Measurements from ENCODE around the gene MSH3. TPM values are rescaled to one million over a fixed set of nuclear protein-coding genes. Genes with fewer than 3 reads are reported as not detected.

MSH3 gene
- total RNA-seq, 1 experiment from 2014 or later = 21.9 TPM

DNA sequence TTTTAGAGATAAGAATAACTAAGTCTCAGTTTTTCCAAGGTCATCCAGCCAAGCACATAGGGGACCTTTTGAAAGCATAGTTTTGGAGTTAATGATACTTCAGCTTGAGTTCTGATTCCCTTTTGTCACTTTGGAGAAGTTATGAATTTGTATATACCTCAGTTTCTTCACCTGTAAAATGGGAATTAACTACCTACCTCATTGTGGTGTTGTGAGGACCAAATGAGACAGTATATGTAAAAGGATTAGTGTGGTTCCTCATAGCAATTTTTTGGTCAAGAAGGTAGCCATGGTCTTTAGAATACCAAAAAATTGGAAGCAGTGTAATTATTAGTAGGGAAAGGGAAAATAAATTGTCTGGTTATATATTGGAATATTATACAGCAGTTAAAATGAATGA lies 98.0 kb downstream of the MSH3 start:
- ChIA-PET CTCF (no interaction called here), POLR2A (no interaction called here)
- Mint-ChIP-seq H3K9me3 (ENCODE audit: unreplicated experiment) (peaks cover 4% of the 10 kb centered on the region), H3K4me3 (ENCODE audit: unreplicated experiment) (no peak overlapping the region), H3K27me3 (ENCODE audit: insufficient read depth, unreplicated experiment) (no peaks in the 10 kb centered on the region), H3K27ac (ENCODE audit: low read depth, unreplicated experiment) (no peak overlapping the region), H3K4me1 (ENCODE audit: insufficient read depth, unreplicated experiment) (no peaks in the 10 kb centered on the region), H3K36me3 (ENCODE audit: insufficient read depth, unreplicated experiment) (peaks cover 7% of the 10 kb centered on the region)
- BruUV-seq (replicated peaks) = no TSS peak
- TF ChIP-seq, protein P1, sequence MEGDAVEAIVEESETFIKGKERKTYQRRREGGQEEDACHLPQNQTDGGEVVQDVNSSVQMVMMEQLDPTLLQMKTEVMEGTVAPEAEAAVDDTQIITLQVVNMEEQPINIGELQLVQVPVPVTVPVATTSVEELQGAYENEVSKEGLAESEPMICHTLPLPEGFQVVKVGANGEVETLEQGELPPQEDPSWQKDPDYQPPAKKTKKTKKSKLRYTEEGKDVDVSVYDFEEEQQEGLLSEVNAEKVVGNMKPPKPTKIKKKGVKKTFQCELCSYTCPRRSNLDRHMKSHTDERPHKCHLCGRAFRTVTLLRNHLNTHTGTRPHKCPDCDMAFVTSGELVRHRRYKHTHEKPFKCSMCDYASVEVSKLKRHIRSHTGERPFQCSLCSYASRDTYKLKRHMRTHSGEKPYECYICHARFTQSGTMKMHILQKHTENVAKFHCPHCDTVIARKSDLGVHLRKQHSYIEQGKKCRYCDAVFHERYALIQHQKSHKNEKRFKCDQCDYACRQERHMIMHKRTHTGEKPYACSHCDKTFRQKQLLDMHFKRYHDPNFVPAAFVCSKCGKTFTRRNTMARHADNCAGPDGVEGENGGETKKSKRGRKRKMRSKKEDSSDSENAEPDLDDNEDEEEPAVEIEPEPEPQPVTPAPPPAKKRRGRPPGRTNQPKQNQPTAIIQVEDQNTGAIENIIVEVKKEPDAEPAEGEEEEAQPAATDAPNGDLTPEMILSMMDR (IDR thresholded peaks at IDR 0.05; ENCODE audit: unreplicated experiment) = no peak
- no peak for DNase-seq (ENCODE audit: unreplicated experiment)
- intact Hi-C loops (cut with micrococcal nuclease) = no loop called here

DNA sequence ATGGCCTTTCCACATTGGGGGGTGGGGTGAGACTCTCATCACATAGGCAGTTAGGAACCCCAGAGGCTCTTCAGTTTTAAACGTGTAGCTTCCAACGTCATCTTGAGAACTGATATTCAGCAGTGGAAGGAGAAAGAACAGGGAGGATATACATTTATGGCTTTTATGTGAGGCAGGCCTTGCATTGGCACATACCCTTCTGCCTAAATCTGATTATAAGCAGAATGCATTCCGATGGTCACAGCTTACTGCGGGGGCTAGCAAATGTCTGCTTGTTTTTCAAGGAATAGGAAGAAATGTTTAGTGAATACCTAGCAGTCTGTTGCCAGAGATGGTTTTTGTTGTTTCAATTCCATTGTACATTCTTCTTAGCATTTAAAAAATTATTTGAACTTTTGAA lies 99.3 kb downstream of the MSH3 start:
- ChIA-PET POLR2A (no interaction called here), CTCF (interaction anchor here (0.9 kb wide), 1 partner anchor 355 kb away, joined by 3 read pairs; no protein-coding TSS in a partner anchor)
- H3K27me3 Mint-ChIP-seq (ENCODE audit: insufficient read depth, unreplicated experiment) = no peaks in the 10 kb centered on the region
- peaks cover 4% of the 10 kb centered on the region for H3K9me3 Mint-ChIP-seq (ENCODE audit: unreplicated experiment)
- H3K4me1 Mint-ChIP-seq (ENCODE audit: insufficient read depth, unreplicated experiment) = no peaks in the 10 kb centered on the region
- TF ChIP-seq, protein P1 (IDR thresholded peaks at IDR 0.05; ENCODE audit: unreplicated experiment) = no peak
- H3K36me3 Mint-ChIP-seq (ENCODE audit: insufficient read depth, unreplicated experiment) = peaks cover 7% of the 10 kb centered on the region
- no peak overlapping the region for H3K4me3 Mint-ChIP-seq (ENCODE audit: unreplicated experiment)
- no TSS peak for BruUV-seq (replicated peaks)
- intact Hi-C loops (cut with micrococcal nuclease) = no loop called here
- H3K27ac Mint-ChIP-seq (ENCODE audit: low read depth, unreplicated experiment) = no peak overlapping the region
- DNase-seq (ENCODE audit: unreplicated experiment) = no peak

DNA sequence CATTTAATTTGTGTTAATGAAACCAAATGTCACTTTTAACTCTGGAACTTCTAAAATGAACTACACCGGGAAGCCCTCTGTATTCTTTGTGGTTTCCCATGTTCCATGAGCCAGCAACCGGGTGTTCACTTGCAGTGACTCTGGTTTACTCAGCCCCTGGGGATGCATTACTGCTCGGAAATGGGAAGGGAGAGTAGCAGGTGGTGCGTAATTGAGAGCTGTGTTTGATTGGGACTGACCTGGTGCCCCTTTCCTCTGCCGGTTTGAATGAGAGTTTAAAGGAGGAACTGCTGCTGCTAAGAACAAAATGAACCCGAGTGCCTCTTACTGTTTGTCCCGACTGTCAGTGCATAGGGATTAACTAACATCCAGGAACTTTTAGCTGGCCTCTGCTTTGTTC lies 100.4 kb downstream of the MSH3 start:
- POLR2A ChIA-PET = interaction anchor here (1.3 kb wide), 1 partner anchor 10 kb away, joined by 4 read pairs; no protein-coding TSS in a partner anchor
- TF ChIP-seq, protein P1 (IDR thresholded peaks at IDR 0.05; ENCODE audit: unreplicated experiment) = no peak
- Mint-ChIP-seq H3K27me3 (ENCODE audit: insufficient read depth, unreplicated experiment) (no peaks in the 10 kb centered on the region), H3K9me3 (ENCODE audit: unreplicated experiment) (peaks cover 4% of the 10 kb centered on the region), H3K27ac (ENCODE audit: low read depth, unreplicated experiment) (no peak overlapping the region), H3K4me1 (ENCODE audit: insufficient read depth, unreplicated experiment) (no peaks in the 10 kb centered on the region), H3K36me3 (ENCODE audit: insufficient read depth, unreplicated experiment) (peaks cover 14% of the 10 kb centered on the region), H3K4me3 (ENCODE audit: unreplicated experiment) (no peak overlapping the region)
- intact Hi-C loops (cut with micrococcal nuclease) = no loop called here
- DNase-seq (ENCODE audit: unreplicated experiment) = no peak
- CTCF ChIA-PET = no interaction called here
- no TSS peak for BruUV-seq (replicated peaks)

DNA sequence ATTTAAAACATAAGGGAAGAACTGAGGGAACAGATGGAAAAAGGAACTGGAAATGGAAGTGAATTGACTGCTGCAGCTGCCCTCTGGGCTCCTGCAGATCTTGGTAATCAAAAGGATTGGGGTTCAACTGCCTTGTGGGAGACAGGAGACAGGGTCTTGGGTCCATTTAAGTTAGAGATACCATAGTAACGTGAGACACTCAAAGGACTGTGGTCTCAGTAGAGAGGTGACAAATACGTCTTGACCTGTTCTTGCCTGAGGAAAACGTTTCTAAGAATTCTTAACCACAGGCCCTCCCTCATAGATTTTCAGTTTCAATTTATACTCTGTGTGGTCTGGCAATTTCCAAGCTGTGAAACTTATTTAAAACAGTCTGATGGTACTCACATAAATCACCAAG lies 101.2 kb downstream of the MSH3 start:
- H3K27ac Mint-ChIP-seq (ENCODE audit: low read depth, unreplicated experiment) = no peak overlapping the region
- no peaks in the 10 kb centered on the region for H3K27me3 Mint-ChIP-seq (ENCODE audit: insufficient read depth, unreplicated experiment)
- intact Hi-C loops (cut with micrococcal nuclease) = no loop called here
- H3K9me3 Mint-ChIP-seq (ENCODE audit: unreplicated experiment) = peaks cover 4% of the 10 kb centered on the region
- H3K4me1 Mint-ChIP-seq (ENCODE audit: insufficient read depth, unreplicated experiment) = no peaks in the 10 kb centered on the region
- BruUV-seq (replicated peaks) = no TSS peak
- H3K4me3 Mint-ChIP-seq (ENCODE audit: unreplicated experiment) = no peak overlapping the region
- ChIA-PET CTCF (no interaction called here), POLR2A (interaction anchor here (0.7 to 1.3 kb wide), 2 partner anchors 11 to 105 kb away, joined by 4 to 5 read pairs; no protein-coding TSS in a partner anchor)
- H3K36me3 Mint-ChIP-seq (ENCODE audit: insufficient read depth, unreplicated experiment) = peaks cover 14% of the 10 kb centered on the region
- no peak for DNase-seq (ENCODE audit: unreplicated experiment)
- TF ChIP-seq, protein P1 (IDR thresholded peaks at IDR 0.05; ENCODE audit: unreplicated experiment) = no peak

Data from MCF 10A (cell line).